Measurements from ENCODE around the gene NGEF. TPM values are rescaled to one million over a fixed set of nuclear protein-coding genes. Genes with fewer than 3 reads are reported as not detected.
"Not testable (repeated sequence)": the region's sequence is repeated elsewhere in the genome, so short reads cannot be mapped to it uniquely, and the experiment has no call there.

The NGEF gene
- total RNA-seq, 2 experiments from 2014 or later, result not detected

DNA sequence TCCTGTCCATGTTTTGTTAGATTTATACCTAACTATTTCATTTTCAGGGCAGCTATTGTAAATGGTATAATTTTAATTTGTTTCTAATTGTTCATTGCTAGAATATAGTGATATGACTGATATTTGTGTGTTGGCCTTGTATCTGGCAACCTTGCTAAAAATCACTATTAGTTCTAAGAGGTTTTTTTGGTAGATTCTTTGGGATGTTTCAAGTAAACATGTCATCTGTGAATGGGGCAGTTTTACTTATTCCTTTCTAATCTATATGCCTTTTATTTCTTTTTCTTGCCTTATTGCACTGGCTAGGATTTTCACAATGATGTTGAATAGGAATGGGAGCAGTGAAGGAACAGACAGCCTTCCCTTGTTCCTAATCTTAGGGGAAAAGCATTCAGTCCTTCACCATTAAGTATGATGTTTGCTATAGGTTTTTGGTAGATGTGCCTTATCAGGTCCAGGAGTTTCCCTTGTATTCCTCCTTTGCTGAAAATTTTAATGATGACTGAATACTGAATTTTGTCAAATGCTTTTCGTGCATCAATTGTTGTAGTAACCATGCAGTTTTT, 101.3 kb downstream of the NGEF start:
- TF ChIP-seq CTCF (IDR thresholded peaks at IDR 0.05), result no peak
- intact Hi-C loops (cut with DNase I, micrococcal nuclease), result no loop called here
- no peak for DNase-seq
- Histone ChIP-seq H3K4me3 (ENCODE audit: low read length) (no peak overlapping the region), H3K27ac (ENCODE audit: low read depth in 1 of 2, low read length in 2 of 2) (no peak overlapping the region), H3K27me3 (ENCODE audit: control insufficient read depth in 1 of 2, insufficient read depth in 2 of 2, low read length in 2 of 2) (peaks cover 7 to 18% of the 10 kb centered on the region in 2 experiments), H3K4me1 (ENCODE audit: insufficient read depth, low read length) (no peaks in the 10 kb centered on the region), H3K9me3 (ENCODE audit: control insufficient read depth in 1 of 2, insufficient read depth in 1 of 2, low read length in 2 of 2) (peaks cover 0 to 13% of the 10 kb centered on the region in 2 experiments), H3K36me3 (ENCODE audit: insufficient read depth, low read length) (no peaks in the 10 kb centered on the region)
- Mint-ChIP-seq H3K36me3 (ENCODE audit: low read depth) (no peaks in the 10 kb centered on the region), H3K27ac (no peak overlapping the region), H3K4me1 (ENCODE audit: low read depth) (no peaks in the 10 kb centered on the region), H3K27me3 (peaks cover 54% of the 10 kb centered on the region), H3K4me3 (no peak overlapping the region), H3K9me3 (peaks cover 19% of the 10 kb centered on the region)
- ChIA-PET POLR2A (no interaction called here), CTCF (no interaction called here)
- no peak for ATAC-seq (ENCODE audit: poor library complexity)

- H3K27me3 Mint-ChIP-seq, result peaks cover 43% of the 10 kb centered on the region
- Histone ChIP-seq H3K27me3 (ENCODE audit: control insufficient read depth in 1 of 2, insufficient read depth in 2 of 2, low read length in 2 of 2) (peaks cover 7 to 12% of the 10 kb centered on the region in 2 experiments), H3K4me3 (ENCODE audit: low read length) (no peak overlapping the region), H3K27ac (ENCODE audit: low read depth in 1 of 2, low read length in 2 of 2) (no peak overlapping the region), H3K9me3 (ENCODE audit: control insufficient read depth in 1 of 2, insufficient read depth in 1 of 2, low read length in 2 of 2) (peaks cover 0 to 13% of the 10 kb centered on the region in 2 experiments), H3K36me3 (ENCODE audit: insufficient read depth, low read length) (no peaks in the 10 kb centered on the region), H3K4me1 (ENCODE audit: insufficient read depth, low read length) (no peaks in the 10 kb centered on the region)
- ATAC-seq (ENCODE audit: poor library complexity), result no peak
- H3K4me3 Mint-ChIP-seq, result no peak overlapping the region
- H3K36me3 Mint-ChIP-seq (ENCODE audit: low read depth), result no peaks in the 10 kb centered on the region
- peaks cover 19% of the 10 kb centered on the region for H3K9me3 Mint-ChIP-seq
- ChIA-PET POLR2A (no interaction called here), CTCF (no interaction called here)
- TF ChIP-seq CTCF (IDR thresholded peaks at IDR 0.05), result no peak
- DNase-seq, result no peak
- intact Hi-C loops (cut with DNase I, micrococcal nuclease), result no loop called here
- no peaks in the 10 kb centered on the region for H3K4me1 Mint-ChIP-seq (ENCODE audit: low read depth)
- H3K27ac Mint-ChIP-seq, result no peak overlapping the region
Observed at GRCh38 chr2:232910376-232910775, 102.7 kb downstream of the NGEF start.

- no peak for TF ChIP-seq CTCF (IDR thresholded peaks at IDR 0.05)
- H3K4me1 ChIP-seq (ENCODE audit: insufficient read depth, low read length), result no peaks in the 10 kb centered on the region
- DNase-seq, result no peak
- intact Hi-C loops (cut with DNase I, micrococcal nuclease), result no loop called here
- H3K4me3 ChIP-seq (ENCODE audit: low read length), result no peak overlapping the region
- ATAC-seq (ENCODE audit: poor library complexity), result no peak
- H3K27ac ChIP-seq (ENCODE audit: low read depth in 1 of 2, low read length in 2 of 2), result no peak overlapping the region
- H3K9me3 Mint-ChIP-seq, result peaks cover 19% of the 10 kb centered on the region
- no peak overlapping the region for H3K27ac Mint-ChIP-seq
- no peak overlapping the region for H3K4me3 Mint-ChIP-seq
- H3K36me3 Mint-ChIP-seq (ENCODE audit: low read depth), result no peaks in the 10 kb centered on the region
- H3K36me3 ChIP-seq (ENCODE audit: insufficient read depth, low read length), result no peaks in the 10 kb centered on the region
- H3K4me1 Mint-ChIP-seq (ENCODE audit: low read depth), result no peaks in the 10 kb centered on the region
- peaks cover 33% of the 10 kb centered on the region for H3K27me3 Mint-ChIP-seq
- ChIA-PET POLR2A (no interaction called here), CTCF (no interaction called here)
- H3K9me3 ChIP-seq (ENCODE audit: control insufficient read depth in 1 of 2, insufficient read depth in 1 of 2, low read length in 2 of 2), result peaks cover 5 to 13% of the 10 kb centered on the region in 2 experiments
- H3K27me3 ChIP-seq (ENCODE audit: control insufficient read depth in 1 of 2, insufficient read depth in 2 of 2, low read length in 2 of 2), result peaks cover 3 to 6% of the 10 kb centered on the region in 2 experiments
Observed at GRCh38 chr2:232908695-232909094, 104.4 kb downstream of the NGEF start.

- peaks cover 16% of the 10 kb centered on the region for H3K9me3 Mint-ChIP-seq
- H3K36me3 ChIP-seq (ENCODE audit: insufficient read depth, low read length); H3K4me1 ChIP-seq (ENCODE audit: insufficient read depth, low read length); POLR2A ChIA-PET; H3K27me3 ChIP-seq (ENCODE audit: control insufficient read depth in 1 of 2, insufficient read depth in 2 of 2, low read length in 2 of 2); intact Hi-C loops (cut with DNase I, micrococcal nuclease); H3K4me3 Mint-ChIP-seq; H3K27ac ChIP-seq (ENCODE audit: low read depth in 1 of 2, low read length in 2 of 2); H3K4me1 Mint-ChIP-seq (ENCODE audit: low read depth); ATAC-seq (ENCODE audit: poor library complexity); DNase-seq; H3K36me3 Mint-ChIP-seq (ENCODE audit: low read depth); H3K4me3 ChIP-seq (ENCODE audit: low read length); H3K27ac Mint-ChIP-seq; CTCF ChIA-PET: not testable (repeated sequence)
- H3K27me3 Mint-ChIP-seq, result peaks cover 28% of the 10 kb centered on the region
- peaks cover 5 to 13% of the 10 kb centered on the region in 2 experiments for H3K9me3 ChIP-seq (ENCODE audit: control insufficient read depth in 1 of 2, insufficient read depth in 1 of 2, low read length in 2 of 2)
Observed at GRCh38 chr2:232907718-232908085, 105.4 kb downstream of the NGEF start.

DNA sequence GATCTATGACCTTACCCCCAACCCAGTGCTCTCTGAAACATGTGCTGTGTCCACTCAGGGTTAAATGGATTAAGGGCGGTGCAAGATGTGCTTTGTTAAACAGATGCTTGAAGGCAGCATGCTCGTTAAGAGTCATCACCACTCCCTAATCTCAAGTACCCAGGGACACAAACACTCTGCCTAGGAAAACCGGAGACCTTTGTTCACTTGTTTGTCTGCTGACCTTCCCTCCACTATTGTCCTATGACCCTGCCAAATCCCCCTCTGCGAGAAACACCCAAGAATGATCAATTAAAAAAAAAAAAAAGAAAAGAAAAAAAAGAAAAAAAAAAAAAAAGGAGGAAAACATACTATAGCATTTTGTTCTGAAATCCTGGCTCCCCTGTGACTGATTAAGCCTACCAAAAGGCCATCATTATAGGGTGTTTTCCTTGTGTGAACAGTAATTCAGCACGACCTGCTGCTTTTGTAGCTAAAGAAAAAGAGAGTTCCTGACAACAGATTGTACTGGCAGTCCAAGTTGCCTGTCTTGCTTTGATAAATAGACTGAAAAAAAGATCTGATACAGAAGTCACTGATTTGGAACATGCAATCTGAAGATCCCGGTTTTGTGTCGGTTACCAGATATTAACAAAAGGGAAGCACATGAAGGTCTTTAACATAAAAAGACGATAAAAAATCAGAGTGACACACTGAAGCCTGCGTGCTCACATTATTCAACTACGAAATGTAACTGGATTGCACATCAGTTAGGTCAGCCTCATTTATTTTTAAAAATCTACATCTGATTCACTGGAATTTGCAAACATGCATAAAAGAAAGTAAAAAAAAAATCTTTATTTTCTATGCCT, 106.0 kb downstream of the NGEF start:
- H3K36me3 ChIP-seq (ENCODE audit: insufficient read depth, low read length); intact Hi-C loops (cut with DNase I, micrococcal nuclease); CTCF ChIA-PET; H3K27ac ChIP-seq (ENCODE audit: low read depth in 1 of 2, low read length in 2 of 2); H3K36me3 Mint-ChIP-seq (ENCODE audit: low read depth); DNase-seq; ATAC-seq (ENCODE audit: poor library complexity); H3K4me3 Mint-ChIP-seq; H3K27me3 ChIP-seq (ENCODE audit: control insufficient read depth in 1 of 2, insufficient read depth in 2 of 2, low read length in 2 of 2); H3K4me3 ChIP-seq (ENCODE audit: low read length); H3K27ac Mint-ChIP-seq; H3K4me1 ChIP-seq (ENCODE audit: insufficient read depth, low read length); POLR2A ChIA-PET; H3K4me1 Mint-ChIP-seq (ENCODE audit: low read depth): not testable (repeated sequence)
- H3K9me3 ChIP-seq (ENCODE audit: control insufficient read depth in 1 of 2, insufficient read depth in 1 of 2, low read length in 2 of 2), result peaks cover 9 to 12% of the 10 kb centered on the region in 2 experiments
- H3K9me3 Mint-ChIP-seq, result peaks cover 10% of the 10 kb centered on the region
- H3K27me3 Mint-ChIP-seq, result peaks cover 23% of the 10 kb centered on the region

Measured in CD4-positive, alpha-beta T cell (primary cell).